ACC112 (cell line): Measurements from ENCODE around the gene B3GNT5.

Experiments used
- H2AFZ ChIP-seq: fragments of 200-600 bp; sonication (generic); one replicate; pipeline ENCODE4 v1.6.0; 2017; ENCODE audit warnings: antibody characterized with exemption, low read length; ENCODE audit not compliant: unreplicated experiment
- H3K27ac ChIP-seq: fragments of 200-600 bp; sonication (generic); 2 replicates; pipeline ENCODE4 v1.5.1; 2014; ENCODE audit warnings: low read depth, mild to moderate bottlenecking, antibody characterized with exemption, low read length, moderate library complexity
- H3K27me3 ChIP-seq: fragments of 200-600 bp; sonication (generic); 2 replicates; pipeline ENCODE4 v1.6.1; 2014; ENCODE audit warnings: mild to moderate bottlenecking, antibody characterized with exemption, low read length, moderate library complexity, mixed read lengths; ENCODE audit not compliant: insufficient read depth
- H3K36me3 ChIP-seq: fragments of 200-600 bp; sonication (generic); 2 replicates; pipeline ENCODE4 v1.6.1; 2016; ENCODE audit warnings: mild to moderate bottlenecking, antibody characterized with exemption, low read length, moderate library complexity, mixed read lengths; ENCODE audit not compliant: insufficient read depth
- H3K4me1 ChIP-seq: fragments of 200-600 bp; sonication (generic); one replicate; pipeline ENCODE4 v1.6.1; 2016; ENCODE audit warnings: low read length, mixed read lengths; ENCODE audit not compliant: insufficient read depth, unreplicated experiment, control insufficient read depth
- H3K4me3 ChIP-seq: fragments of 200-600 bp; sonication (generic); 2 replicates; pipeline ENCODE4 v1.5.1; 2014; ENCODE audit warnings: mild to moderate bottlenecking, low read depth, low read length
- H3K79me2 ChIP-seq: fragments of 200-600 bp; sonication (generic); one replicate; pipeline ENCODE4 v1.6.0; 2016; ENCODE audit warnings: low read length; ENCODE audit not compliant: control insufficient read depth, unreplicated experiment, insufficient read depth

Gene B3GNT5

DNA sequence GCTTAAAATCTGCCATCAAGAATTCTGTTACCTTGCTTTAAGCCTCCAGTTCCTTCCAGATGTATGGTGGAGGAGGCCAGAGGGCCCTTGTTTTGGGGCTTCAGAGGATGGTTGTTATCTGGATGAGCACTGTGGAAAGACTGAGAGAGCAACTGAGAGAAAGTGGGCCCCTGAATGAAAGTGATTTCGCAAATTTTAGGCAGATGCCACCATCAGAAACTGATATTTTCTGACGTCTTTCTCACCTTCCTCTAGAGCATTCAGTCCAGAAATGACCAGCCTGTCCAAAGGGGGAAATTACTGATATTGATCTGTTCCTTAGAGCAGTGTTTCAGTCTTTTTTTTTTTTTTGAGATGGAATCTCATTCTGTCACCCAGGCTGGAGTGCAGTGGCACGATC, 13.4 kb downstream of the B3GNT5 start:
- H3K4me3 ChIP-seq, result no peak overlapping the region
- no peaks in the 10 kb centered on the region for H3K27me3 ChIP-seq
- peaks cover 87% of the 10 kb centered on the region for H3K79me2 ChIP-seq
- H3K36me3 ChIP-seq, result peaks cover 16% of the 10 kb centered on the region
- peaks cover 27% of the 10 kb centered on the region for H3K4me1 ChIP-seq
- H2AFZ ChIP-seq, result no peak overlapping the region
- peak overlapping the region; percentile 8; the same call in 1 of the 2 replicates for H3K27ac ChIP-seq

DNA sequence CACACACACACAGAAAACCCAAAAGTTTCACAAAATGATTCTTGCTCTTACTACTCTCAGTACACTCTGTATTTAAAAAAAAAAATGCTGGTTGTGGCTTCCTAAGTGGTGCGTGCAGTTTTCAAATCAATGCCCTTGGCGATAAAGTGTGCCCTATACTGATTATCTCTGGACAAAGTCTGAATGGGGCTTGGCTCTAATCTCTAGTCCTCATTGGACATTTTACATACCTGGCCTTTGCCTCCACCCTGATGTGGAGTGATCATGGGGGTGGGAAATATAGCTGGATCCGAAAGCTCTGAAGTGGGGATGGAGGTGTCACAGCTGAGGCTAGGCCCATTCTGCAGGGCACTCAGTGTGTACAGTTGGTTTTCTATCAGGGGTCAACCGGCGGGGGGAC, 14.1 kb downstream of the B3GNT5 start:
- peaks cover 89% of the 10 kb centered on the region for H3K79me2 ChIP-seq
- H3K4me3 ChIP-seq, result no peak overlapping the region
- H3K27me3 ChIP-seq, result no peaks in the 10 kb centered on the region
- peaks cover 16% of the 10 kb centered on the region for H3K36me3 ChIP-seq
- H3K4me1 ChIP-seq, result peaks cover 27% of the 10 kb centered on the region
- H3K27ac ChIP-seq, result no peak overlapping the region
- H2AFZ ChIP-seq, result no peak overlapping the region

DNA sequence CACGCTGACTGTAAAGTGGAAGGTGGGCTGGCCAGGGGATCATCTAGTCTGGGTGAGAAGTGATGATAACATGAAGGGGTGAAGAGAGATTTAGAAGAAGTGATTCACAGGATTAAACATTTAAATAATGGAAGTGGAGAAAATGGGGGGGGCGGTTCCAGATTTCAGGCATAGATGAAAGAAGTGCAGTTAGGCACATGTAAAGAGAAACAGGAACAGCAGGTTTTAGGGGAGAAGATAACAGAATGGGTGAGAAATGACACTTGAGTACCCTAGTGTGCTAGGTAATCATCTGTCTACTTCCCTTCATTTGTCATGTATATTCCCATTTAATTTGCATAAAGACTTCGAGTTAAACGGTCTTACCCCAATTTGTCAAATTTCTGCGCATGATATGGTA, 15.3 kb downstream of the B3GNT5 start:
- H3K79me2 ChIP-seq, result peaks cover 80% of the 10 kb centered on the region
- H3K27me3 ChIP-seq, result no peaks in the 10 kb centered on the region
- peaks cover 27% of the 10 kb centered on the region for H3K4me1 ChIP-seq
- no peak overlapping the region for H2AFZ ChIP-seq
- H3K27ac ChIP-seq, result no peak overlapping the region
- no peak overlapping the region for H3K4me3 ChIP-seq
- H3K36me3 ChIP-seq, result peaks cover 16% of the 10 kb centered on the region

DNA sequence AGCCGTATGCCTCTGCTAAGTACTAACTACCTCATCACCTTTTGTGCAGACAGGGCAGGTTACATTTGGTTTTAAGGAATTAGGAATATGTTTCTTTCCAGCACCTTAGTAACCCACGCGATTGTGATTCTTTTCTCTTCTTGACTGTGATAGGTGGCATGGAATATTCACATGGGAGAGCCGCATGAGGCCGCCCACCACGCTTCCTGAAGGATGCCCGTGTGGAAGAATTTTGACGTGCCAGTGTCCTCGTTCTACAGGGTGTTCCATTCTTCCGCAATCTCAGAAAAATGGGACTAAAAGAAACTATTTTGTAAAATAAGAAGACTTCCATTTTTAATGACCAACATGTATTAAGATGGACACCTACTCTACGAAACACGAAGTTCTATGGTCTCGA, 16.3 kb downstream of the B3GNT5 start:
- H3K4me1 ChIP-seq, result peaks cover 25% of the 10 kb centered on the region
- no peak overlapping the region for H3K27ac ChIP-seq
- no peak overlapping the region for H2AFZ ChIP-seq
- H3K36me3 ChIP-seq, result peaks cover 16% of the 10 kb centered on the region
- no peak overlapping the region for H3K4me3 ChIP-seq
- no peaks in the 10 kb centered on the region for H3K27me3 ChIP-seq
- H3K79me2 ChIP-seq, result peaks cover 74% of the 10 kb centered on the region

DNA sequence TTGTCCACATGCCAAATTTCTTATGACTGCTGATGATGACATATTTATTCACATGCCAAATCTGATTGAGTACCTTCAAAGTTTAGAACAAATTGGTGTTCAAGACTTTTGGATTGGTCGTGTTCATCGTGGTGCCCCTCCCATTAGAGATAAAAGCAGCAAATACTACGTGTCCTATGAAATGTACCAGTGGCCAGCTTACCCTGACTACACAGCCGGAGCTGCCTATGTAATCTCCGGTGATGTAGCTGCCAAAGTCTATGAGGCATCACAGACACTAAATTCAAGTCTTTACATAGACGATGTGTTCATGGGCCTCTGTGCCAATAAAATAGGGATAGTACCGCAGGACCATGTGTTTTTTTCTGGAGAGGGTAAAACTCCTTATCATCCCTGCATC, 17.3 kb downstream of the B3GNT5 start:
- Histone ChIP-seq H3K27me3 (no peaks in the 10 kb centered on the region), H3K79me2 (peaks cover 64% of the 10 kb centered on the region), H3K36me3 (peaks cover 16% of the 10 kb centered on the region), H3K4me1 (peaks cover 26% of the 10 kb centered on the region), H2AFZ (no peak overlapping the region), H3K27ac (no peak overlapping the region), H3K4me3 (no peak overlapping the region)

DNA sequence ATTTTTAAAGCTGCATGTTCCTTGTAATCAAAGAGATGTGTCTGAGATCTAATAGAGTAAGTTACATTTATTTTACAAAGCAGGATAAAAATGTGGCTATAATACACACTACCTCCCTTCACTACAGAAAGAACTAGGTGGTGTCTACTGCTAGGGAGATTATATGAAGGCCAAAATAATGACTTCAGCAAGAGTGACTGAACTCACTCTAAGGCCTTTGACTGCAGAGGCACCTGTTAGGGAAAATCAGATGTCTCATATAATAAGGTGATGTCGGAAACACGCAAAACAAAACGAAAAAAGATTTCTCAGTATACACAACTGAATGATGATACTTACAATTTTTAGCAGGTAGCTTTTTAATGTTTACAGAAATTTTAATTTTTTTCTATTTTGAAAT, 19.1 kb downstream of the B3GNT5 start:
- peaks cover 14% of the 10 kb centered on the region for H3K36me3 ChIP-seq
- no peak overlapping the region for H3K27ac ChIP-seq
- H2AFZ ChIP-seq, result no peak overlapping the region
- no peaks in the 10 kb centered on the region for H3K27me3 ChIP-seq
- H3K79me2 ChIP-seq, result peaks cover 50% of the 10 kb centered on the region
- H3K4me3 ChIP-seq, result no peak overlapping the region
- H3K4me1 ChIP-seq, result peaks cover 25% of the 10 kb centered on the region

DNA sequence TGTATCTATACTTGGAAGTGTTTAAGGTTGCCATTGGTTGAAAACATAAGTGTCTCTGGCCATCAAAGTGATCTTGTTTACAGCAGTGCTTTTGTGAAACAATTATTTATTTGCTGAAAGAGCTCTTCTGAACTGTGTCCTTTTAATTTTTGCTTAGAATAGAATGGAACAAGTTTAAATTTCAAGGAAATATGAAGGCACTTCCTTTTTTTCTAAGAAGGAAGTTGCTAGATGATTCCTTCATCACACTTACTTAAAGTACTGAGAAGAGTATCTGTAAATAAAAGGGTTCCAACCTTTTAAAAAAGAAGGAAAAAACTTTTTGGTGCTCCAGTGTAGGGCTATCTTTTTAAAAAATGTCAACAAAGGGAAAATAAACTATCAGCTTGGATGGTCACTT, 19.7 kb downstream of the B3GNT5 start:
- H3K79me2 ChIP-seq, result peaks cover 44% of the 10 kb centered on the region
- H3K36me3 ChIP-seq, result peaks cover 13% of the 10 kb centered on the region
- H3K4me1 ChIP-seq, result peaks cover 25% of the 10 kb centered on the region
- H3K27ac ChIP-seq, result no peak overlapping the region
- no peak overlapping the region for H2AFZ ChIP-seq
- H3K4me3 ChIP-seq, result no peak overlapping the region
- H3K27me3 ChIP-seq, result no peaks in the 10 kb centered on the region

DNA sequence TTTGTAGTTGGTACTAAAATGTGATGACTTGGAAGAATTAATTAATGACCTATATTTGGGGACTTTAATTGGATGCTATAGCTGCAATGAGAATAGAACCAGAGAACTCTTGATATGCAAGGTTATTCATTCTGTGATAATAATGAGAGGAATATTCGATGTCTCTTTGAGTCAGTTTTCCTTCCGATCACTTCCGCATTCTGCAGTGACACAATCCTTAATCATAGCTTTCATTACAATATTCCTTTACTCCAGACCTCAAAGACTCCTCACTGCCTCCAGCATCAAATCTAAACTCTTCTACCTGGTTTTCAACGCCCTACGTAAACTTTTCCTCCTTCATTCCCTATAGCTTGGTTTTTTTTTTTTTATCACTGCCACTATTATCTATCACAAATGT, 21.6 kb downstream of the B3GNT5 start:
- Histone ChIP-seq H3K4me3 (peak overlapping the region; percentile 5), H3K36me3 (peaks cover 10% of the 10 kb centered on the region), H3K79me2 (peaks cover 26% of the 10 kb centered on the region), H3K4me1 (peaks cover 39% of the 10 kb centered on the region), H2AFZ (peak overlapping the region; percentile 30), H3K27ac (peak overlapping the region; percentile 62), H3K27me3 (no peaks in the 10 kb centered on the region)

DNA sequence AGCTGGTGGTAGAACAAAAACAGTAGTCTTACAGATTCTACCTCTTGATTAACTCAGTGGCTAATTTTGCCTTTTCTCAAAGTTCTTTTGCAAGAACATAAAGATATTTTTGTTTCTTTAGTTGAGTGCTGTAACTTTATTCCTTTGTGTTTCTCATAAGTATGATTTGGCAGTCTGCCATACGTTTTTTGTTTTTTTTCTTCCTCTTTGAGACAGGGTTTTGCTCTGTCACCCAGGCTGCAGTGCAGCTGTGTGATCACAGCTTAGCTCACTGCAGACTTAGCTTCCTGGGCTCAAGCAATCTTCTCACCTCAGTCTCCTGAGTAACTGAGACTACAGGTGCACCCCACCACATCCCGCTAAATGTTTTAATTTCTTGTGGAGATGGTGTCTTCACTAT, 22.4 kb downstream of the B3GNT5 start:
- H2AFZ ChIP-seq, result no peak overlapping the region
- peaks cover 18% of the 10 kb centered on the region for H3K79me2 ChIP-seq
- peaks cover 2% of the 10 kb centered on the region; the same call in 1 of the 2 replicates for H3K36me3 ChIP-seq
- H3K27ac ChIP-seq, result peak overlapping the region; percentile 62
- H3K27me3 ChIP-seq, result no peaks in the 10 kb centered on the region
- peaks cover 39% of the 10 kb centered on the region for H3K4me1 ChIP-seq
- peak overlapping the region; percentile 5; the same call in 1 of the 2 replicates for H3K4me3 ChIP-seq

DNA sequence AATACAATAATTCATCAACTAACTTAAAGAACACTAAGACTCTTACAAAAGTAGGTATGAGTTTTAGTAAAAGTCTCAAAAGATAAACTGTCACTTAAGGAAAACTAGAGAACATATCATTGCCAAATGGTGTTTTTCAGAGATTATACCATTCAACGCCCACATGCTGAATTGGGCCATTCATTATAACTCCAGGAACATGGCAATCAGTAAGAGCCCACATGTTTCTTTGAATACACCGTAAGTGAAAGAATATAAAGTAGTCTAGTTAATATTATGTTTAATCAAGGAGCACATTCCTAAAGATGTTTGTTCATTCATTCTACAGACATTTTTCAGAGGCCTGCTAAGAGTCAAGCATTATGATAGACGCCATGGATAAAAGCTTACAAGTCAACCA, 22.9 kb downstream of the B3GNT5 start:
- Histone ChIP-seq H3K79me2 (peaks cover 13% of the 10 kb centered on the region), H2AFZ (no peak overlapping the region), H3K4me1 (peaks cover 39% of the 10 kb centered on the region), H3K36me3 (no peaks in the 10 kb centered on the region), H3K27me3 (no peaks in the 10 kb centered on the region), H3K4me3 (no peak overlapping the region), H3K27ac (peak overlapping the region; percentile 62)

DNA sequence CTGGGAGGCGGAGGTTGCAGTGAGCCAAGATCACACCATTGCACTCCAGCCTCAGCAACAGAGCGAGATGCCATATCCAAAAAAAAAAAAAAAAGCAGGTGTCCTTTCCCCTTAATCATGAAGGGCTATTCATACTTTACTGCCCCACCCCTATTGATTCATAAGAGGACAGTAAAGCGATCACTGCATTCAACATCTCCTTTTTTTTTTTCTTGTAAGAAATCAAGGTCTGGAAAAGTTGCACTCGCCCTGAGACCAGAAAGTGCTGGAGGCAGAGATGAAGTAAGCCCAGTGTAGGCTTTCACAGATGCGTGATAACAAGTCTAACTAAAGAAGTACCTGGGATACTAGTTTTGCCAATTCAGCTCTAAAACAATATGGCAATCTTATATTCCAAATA, 24.2 kb downstream of the B3GNT5 start:
- peaks cover 5% of the 10 kb centered on the region for H3K79me2 ChIP-seq

More for the DNA sequence above, 24.2 kb downstream of the B3GNT5 start:
- Histone ChIP-seq H3K4me3 (no peak overlapping the region), H3K36me3 (no peaks in the 10 kb centered on the region), H3K27me3 (no peaks in the 10 kb centered on the region), H3K4me1 (peaks cover 39% of the 10 kb centered on the region), H2AFZ (no peak overlapping the region), H3K27ac (no peak overlapping the region)
